ENCODE measurements around the gene THEMIS2.
A peak's percentile ranks its signal among the peaks of the same experiment; 100 is the strongest.
"Not testable (repeated sequence)": the region's sequence is repeated elsewhere in the genome, so short reads cannot be mapped to it uniquely, and the experiment has no call there.

THEMIS2 gene

GRCh38 chr1:27872059-27872801, at the start of gene THEMIS2:
Gene THEMIS2, plus strand, starts transcription at chr1:27872544. Its CDS starts 28 bp downstream, at chr1:27872572.
- no peak within 1 kb of the TSS for H3K4me3 ChIP-seq (ENCODE audit: low read depth, low read length)
- DNase-seq (ENCODE audit: low read depth): no peak
- TF ChIP-seq CTCF (IDR thresholded peaks at IDR 0.05; ENCODE audit: control insufficient read depth, extremely low read depth, insufficient read depth): no peak

- no peak for DNase-seq (ENCODE audit: low read depth)
- H3K4me3 ChIP-seq (ENCODE audit: low read depth, low read length): no peak overlapping the region
- no peak for TF ChIP-seq CTCF (IDR thresholded peaks at IDR 0.05; ENCODE audit: control insufficient read depth, extremely low read depth, insufficient read depth)
These were observed 48.6 kb upstream of the THEMIS2 start for GRCh38 chr1:27823784-27824183.

- no peak for TF ChIP-seq CTCF (IDR thresholded peaks at IDR 0.05; ENCODE audit: control insufficient read depth, extremely low read depth, insufficient read depth)
- no peak for DNase-seq (ENCODE audit: low read depth)
- H3K4me3 ChIP-seq (ENCODE audit: low read depth, low read length): no peak overlapping the region
These were observed 47.9 kb upstream of the THEMIS2 start for GRCh38 chr1:27824411-27824810.

GRCh38 chr1:27829339-27829960, 42.9 kb upstream of the THEMIS2 start:
- peak overlapping the region; percentile 96 for H3K4me3 ChIP-seq (ENCODE audit: low read depth, low read length)
- DNase-seq (ENCODE audit: low read depth): not testable (repeated sequence)

- no peak for TF ChIP-seq CTCF (IDR thresholded peaks at IDR 0.05; ENCODE audit: control insufficient read depth, extremely low read depth, insufficient read depth)
- DNase-seq (ENCODE audit: low read depth): peak; percentile 91
- peak within 1 kb of the TSS; percentile 96 for H3K4me3 ChIP-seq (ENCODE audit: low read depth, low read length)
These were observed 41.5 kb upstream of the THEMIS2 start, which contains the start of gene PPP1R8 for GRCh38 chr1:27830621-27831440. Gene PPP1R8, plus strand, starts transcription at chr1:27830782. Its CDS starts 54 bp downstream, at chr1:27830836.

- TF ChIP-seq CTCF (IDR thresholded peaks at IDR 0.05; ENCODE audit: control insufficient read depth, extremely low read depth, insufficient read depth): no peak
- H3K4me3 ChIP-seq (ENCODE audit: low read depth, low read length): peak overlapping the region; percentile 96
- DNase-seq (ENCODE audit: low read depth): no peak
These were observed 40.6 kb upstream of the THEMIS2 start for GRCh38 chr1:27831568-27832410.
